HepG2 (cell line): ENCODE results near the gene APBB2. TPM values are rescaled to one million over a fixed set of nuclear protein-coding genes. Genes with fewer than 3 reads are reported as not detected.

Experiments used
- ERF ChIP-seq: IDR thresholded peaks from 2 replicates; pipeline ENCODE4 v1.6.1; 2018; ENCODE audit warnings: missing biosample characterization, missing genetic modification reagents
- HNRNPLL ChIP-seq: fragments of 200-400 bp; formaldehyde crosslinking; IDR thresholded peaks from 2 replicates; pipeline ENCODE4 v1.6.1; 2017; ENCODE audit warnings: mild to moderate bottlenecking, low read depth, low read length; ENCODE audit not compliant: poor library complexity, severe bottlenecking
- MYC ChIP-seq: sonication (generic); formaldehyde crosslinking; IDR thresholded peaks from 2 replicates; pipeline ENCODE4 v1.9.0; 2021; ENCODE audit warnings: missing genetic modification reagents, borderline replicate concordance
- NCOA5 ChIP-seq: sonication (generic); formaldehyde crosslinking; IDR thresholded peaks from 2 replicates; pipeline ENCODE4 v1.4.0; 2020; ENCODE audit warnings: missing genetic modification reagents
- NR2C2 ChIP-seq: sonication (generic); formaldehyde crosslinking; IDR thresholded peaks from 2 replicates; pipeline ENCODE4 v1.4.0; 2020; ENCODE audit warnings: missing genetic modification reagents, mild to moderate bottlenecking, moderate library complexity, borderline replicate concordance
- NR2F1 ChIP-seq, 2 experiments: fragments of 450-650 bp in 1 of 2; formaldehyde crosslinking in 1 of 2; IDR thresholded peaks; 2 replicates each; pipeline versions ENCODE4 v1.5.0 to v1.6.1; 2016 to 2020; ENCODE audit warnings: mild to moderate bottlenecking in 1 of 2, missing compliant biosample characterization in 1 of 2, missing genetic modification reagents in 1 of 2, moderate library complexity in 1 of 2
- ONECUT2 ChIP-seq: sonication (generic); formaldehyde crosslinking; IDR thresholded peaks from 2 replicates; pipeline ENCODE4 v1.4.0; 2020; ENCODE audit warnings: missing genetic modification reagents
- PAF1 ChIP-seq: IDR thresholded peaks from 2 replicates; pipeline ENCODE4 v1.6.1; 2016; ENCODE audit warnings: missing genetic modification reagents, missing compliant biosample characterization
- PLRG1 ChIP-seq: fragments of 450-650 bp; conservative IDR thresholded peaks from 2 replicates; pipeline ENCODE4 v1.6.1; 2016
- SNAI1 ChIP-seq: sonication (generic); formaldehyde crosslinking; IDR thresholded peaks from 2 replicates; pipeline ENCODE4 v1.5.0; 2020; ENCODE audit warnings: mild to moderate bottlenecking, missing genetic modification reagents, borderline replicate concordance
- THYN1 ChIP-seq: sonication (generic); formaldehyde crosslinking; IDR thresholded peaks from 2 replicates; pipeline ENCODE4 v1.8.1; 2023; ENCODE audit warnings: low read depth, mild to moderate bottlenecking, moderate library complexity, missing genetic modification reagents, borderline replicate concordance
- ZBTB7B ChIP-seq: sonication (generic); formaldehyde crosslinking; IDR thresholded peaks from 2 replicates; pipeline ENCODE4 v1.4.0; 2020; ENCODE audit warnings: missing genetic modification reagents
- ZFP62 ChIP-seq: sonication (generic); formaldehyde crosslinking; IDR thresholded peaks from 2 replicates; pipeline ENCODE4 v1.4.0; 2020; ENCODE audit warnings: missing genetic modification reagents
- ZNF251 ChIP-seq: sonication (generic); formaldehyde crosslinking; IDR thresholded peaks from 2 replicates; pipeline ENCODE4 v1.9.0; 2021; ENCODE audit warnings: mild to moderate bottlenecking, missing genetic modification reagents
- ZNF3 ChIP-seq: IDR thresholded peaks from 2 replicates; pipeline ENCODE4 v1.7.0; 2017; ENCODE audit warnings: inconsistent platforms
- ZNF709 ChIP-seq: sonication (generic); formaldehyde crosslinking; IDR thresholded peaks from 2 replicates; pipeline ENCODE4 v1.5.0; 2020; ENCODE audit warnings: mild to moderate bottlenecking, missing genetic modification reagents
- polyA plus RNA-seq, 8 experiments: library from polyadenylated mRNA; depleted of rRNA in 3 of 8; stranded (reverse) in 7 of 8; unstranded in 1 of 8; fragments of >200 nt; fragmentation: Illumina TruSeq in 4 of 8; extraction: Trizol in 4 of 8; gene quantifications; 2 replicates each; pipeline versions ENCODE4 v1.2.1 to v1.2.3, GENCODE V29; 2011 to 2016; ENCODE audit warnings: low read depth in 4 of 8, missing spikeins in 1 of 8, mixed read lengths in 1 of 8; ENCODE audit not compliant: insufficient read depth in 1 of 8
- total RNA-seq, 5 experiments: library from RNA; depleted of rRNA; stranded (reverse); fragments of >200 nt; fragmentation: Illumina TruSeq; extraction: Trizol; gene quantifications; 2 replicates each; pipeline ENCODE4 v1.2.3, GENCODE V29; 2016; ENCODE audit warnings: low read depth in 1 of 5
- TF ChIP-seq, protein P1 (sequence below): sonication (generic); formaldehyde crosslinking; IDR thresholded peaks from 2 replicates; pipeline ENCODE4 v1.4.0; 2020; ENCODE audit warnings: mild to moderate bottlenecking, missing genetic modification reagents
- TF ChIP-seq, protein P2 (sequence below): sonication (generic); formaldehyde crosslinking; IDR thresholded peaks from 2 replicates; pipeline ENCODE4 v1.4.0; 2020; ENCODE audit warnings: mild to moderate bottlenecking, missing genetic modification reagents
- TF ChIP-seq, protein P3 (sequence below): sonication (generic); formaldehyde crosslinking; conservative IDR thresholded peaks from 2 replicates; pipeline ENCODE4 v1.8.0; 2022; ENCODE audit warnings: mild to moderate bottlenecking, moderate library complexity, missing genetic modification reagents

APBB2 gene
- total and polyA plus RNA-seq, 2 of the 13 experiments (the other 11 are each of a cell fraction or from before 2014, with no cell fraction given), result 11.7 to 17.0 TPM

DNA sequence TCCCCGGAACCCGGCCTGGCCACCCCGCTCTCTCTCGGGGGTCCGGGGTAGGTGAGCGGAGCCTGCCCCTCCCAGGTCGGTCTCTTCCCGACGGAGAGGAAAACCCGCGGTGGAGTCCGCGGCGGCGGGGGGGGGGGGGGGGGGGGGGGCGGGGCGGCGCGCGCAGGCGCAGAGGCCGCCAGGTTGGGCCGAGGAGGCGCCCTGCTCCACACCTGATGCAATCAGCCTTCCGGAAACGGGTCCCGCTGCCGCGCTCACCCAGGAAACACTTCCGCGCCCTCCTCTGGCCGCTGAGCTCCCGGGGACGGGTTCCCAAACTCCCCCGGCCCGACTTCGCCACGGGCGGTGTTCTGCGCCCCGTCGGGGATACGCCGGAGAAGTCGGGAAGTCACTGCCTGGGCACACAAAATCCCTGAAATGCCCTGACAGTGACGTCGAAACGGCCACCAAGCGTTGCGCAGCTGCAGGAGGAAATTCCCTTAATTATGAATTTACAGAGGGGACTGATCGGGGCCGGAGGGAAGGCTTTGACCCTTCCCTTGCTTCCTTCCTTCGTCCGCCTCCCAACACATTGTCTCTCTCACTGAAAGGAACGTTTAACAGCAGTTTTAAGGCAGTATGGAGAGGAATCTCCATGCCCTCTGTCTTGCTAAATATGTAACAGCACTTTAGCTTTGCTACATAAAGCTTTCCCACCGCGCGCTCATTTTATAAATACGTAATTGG lies 2.1 kb upstream of the APBB2 start (continued):
- TF ChIP-seq, protein P1, sequence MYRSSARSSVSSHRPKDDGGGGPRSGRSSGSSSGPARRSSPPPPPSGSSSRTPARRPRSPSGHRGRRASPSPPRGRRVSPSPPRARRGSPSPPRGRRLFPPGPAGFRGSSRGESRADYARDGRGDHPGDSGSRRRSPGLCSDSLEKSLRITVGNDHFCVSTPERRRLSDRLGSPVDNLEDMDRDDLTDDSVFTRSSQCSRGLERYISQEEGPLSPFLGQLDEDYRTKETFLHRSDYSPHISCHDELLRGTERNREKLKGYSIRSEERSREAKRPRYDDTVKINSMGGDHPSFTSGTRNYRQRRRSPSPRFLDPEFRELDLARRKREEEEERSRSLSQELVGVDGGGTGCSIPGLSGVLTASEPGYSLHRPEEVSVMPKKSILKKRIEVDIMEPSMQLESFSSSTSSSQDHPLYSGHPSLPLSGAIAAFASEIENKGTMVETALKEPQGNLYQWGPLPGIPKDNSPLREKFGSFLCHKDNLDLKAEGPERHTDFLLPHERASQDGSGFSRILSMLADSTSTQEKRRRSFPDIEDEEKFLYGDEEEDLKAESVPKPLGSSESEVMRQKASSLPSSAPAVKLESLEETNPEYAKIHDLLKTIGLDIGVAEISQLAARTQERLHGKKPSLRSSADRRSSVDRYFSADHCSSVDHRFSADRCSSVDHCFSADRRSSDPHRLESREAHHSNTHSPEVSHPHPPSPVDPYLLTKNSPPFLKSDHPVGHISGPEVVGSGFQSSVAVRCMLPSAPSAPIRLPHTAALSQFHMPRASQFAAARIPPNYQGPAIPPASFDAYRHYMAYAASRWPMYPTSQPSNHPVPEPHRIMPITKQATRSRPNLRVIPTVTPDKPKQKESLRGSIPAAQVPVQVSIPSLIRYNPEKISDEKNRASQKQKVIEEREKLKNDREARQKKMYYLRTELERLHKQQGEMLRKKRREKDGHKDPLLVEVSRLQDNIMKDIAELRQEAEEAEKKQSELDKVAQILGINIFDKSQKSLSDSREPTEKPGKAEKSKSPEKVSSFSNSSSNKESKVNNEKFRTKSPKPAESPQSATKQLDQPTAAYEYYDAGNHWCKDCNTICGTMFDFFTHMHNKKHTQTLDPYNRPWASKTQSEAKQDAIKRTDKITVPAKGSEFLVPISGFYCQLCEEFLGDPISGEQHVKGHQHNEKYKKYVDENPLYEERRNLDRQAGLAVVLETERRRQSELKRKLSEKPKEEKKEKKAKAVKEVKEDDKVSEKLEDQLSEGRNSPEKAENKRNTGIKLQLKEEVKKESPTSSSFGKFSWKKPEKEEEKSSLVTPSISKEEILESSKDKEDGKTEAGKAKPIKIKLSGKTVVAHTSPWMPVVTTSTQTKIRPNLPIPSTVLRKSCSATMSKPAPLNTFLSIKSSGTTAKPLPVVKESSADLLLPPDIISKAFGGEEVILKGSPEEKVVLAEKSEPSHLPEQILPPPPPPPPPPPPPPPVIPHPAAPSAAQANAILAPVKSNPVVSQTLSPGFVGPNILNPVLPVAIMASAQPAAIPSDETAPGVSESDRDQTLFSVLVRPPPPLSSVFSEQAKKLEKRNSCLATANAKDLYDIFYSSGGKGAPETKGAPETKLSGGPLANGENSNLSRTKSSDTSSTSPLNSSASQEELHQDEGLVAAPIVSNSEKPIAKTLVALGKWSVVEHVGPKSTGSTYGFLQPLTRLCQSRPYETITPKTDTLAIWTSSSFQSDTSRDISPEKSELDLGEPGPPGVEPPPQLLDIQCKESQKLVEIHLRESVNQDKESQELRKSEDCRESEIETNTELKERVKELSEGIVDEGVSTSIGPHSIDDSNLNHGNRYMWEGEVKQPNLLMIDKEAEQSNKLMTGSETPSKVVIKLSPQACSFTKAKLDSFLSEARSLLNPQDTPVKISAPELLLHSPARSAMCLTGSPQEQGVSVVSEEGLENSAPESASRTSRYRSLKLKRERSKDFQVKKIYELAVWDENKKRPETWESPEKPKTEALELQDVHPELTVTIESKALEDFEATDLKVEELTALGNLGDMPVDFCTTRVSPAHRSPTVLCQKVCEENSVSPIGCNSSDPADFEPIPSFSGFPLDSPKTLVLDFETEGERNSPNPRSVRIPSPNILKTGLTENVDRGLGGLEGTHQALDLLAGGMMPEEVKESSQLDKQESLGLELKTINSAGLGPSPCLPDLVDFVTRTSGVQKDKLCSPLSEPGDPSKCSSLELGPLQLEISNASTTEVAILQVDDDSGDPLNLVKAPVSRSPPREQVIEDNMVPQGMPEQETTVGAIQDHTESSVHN (CRISPR knock-in tag), result no peak
- TF ChIP-seq ZNF251 (CRISPR knock-in tag), result no peak
- peak; percentile 79 for TF ChIP-seq ERF (CRISPR knock-in tag)
- no peak for TF ChIP-seq ZFP62 (CRISPR knock-in tag)
- no peak for TF ChIP-seq SNAI1 (CRISPR knock-in tag)
- TF ChIP-seq ONECUT2 (CRISPR knock-in tag), result no peak
- TF ChIP-seq THYN1 (CRISPR knock-in tag), result no peak
- no peak for TF ChIP-seq NR2F1 (CRISPR knock-in tag; IDR thresholded peaks at IDR 0.05)
- TF ChIP-seq, protein P2, sequence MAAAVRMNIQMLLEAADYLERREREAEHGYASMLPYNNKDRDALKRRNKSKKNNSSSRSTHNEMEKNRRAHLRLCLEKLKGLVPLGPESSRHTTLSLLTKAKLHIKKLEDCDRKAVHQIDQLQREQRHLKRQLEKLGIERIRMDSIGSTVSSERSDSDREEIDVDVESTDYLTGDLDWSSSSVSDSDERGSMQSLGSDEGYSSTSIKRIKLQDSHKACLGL (CRISPR knock-in tag), result peak; percentile 72; the same call in 1 of the 2 replicates
- TF ChIP-seq ZBTB7B (CRISPR knock-in tag), result no peak
- peak; percentile 70 for TF ChIP-seq HNRNPLL
- peak; percentile 96 for TF ChIP-seq NR2C2 (CRISPR knock-in tag)
- TF ChIP-seq PLRG1, result no peak
- TF ChIP-seq, protein P3, sequence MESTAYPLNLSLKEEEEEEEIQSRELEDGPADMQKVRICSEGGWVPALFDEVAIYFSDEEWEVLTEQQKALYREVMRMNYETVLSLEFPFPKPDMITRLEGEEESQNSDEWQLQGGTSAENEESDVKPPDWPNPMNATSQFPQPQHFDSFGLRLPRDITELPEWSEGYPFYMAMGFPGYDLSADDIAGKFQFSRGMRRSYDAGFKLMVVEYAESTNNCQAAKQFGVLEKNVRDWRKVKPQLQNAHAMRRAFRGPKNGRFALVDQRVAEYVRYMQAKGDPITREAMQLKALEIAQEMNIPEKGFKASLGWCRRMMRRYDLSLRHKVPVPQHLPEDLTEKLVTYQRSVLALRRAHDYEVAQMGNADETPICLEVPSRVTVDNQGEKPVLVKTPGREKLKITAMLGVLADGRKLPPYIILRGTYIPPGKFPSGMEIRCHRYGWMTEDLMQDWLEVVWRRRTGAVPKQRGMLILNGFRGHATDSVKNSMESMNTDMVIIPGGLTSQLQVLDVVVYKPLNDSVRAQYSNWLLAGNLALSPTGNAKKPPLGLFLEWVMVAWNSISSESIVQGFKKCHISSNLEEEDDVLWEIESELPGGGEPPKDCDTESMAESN (CRISPR knock-in tag), result peak; percentile 66; the same call in 1 of the 2 replicates
- no peak for TF ChIP-seq PAF1 (CRISPR knock-in tag)
- peak; percentile 59; the same call in 1 of the 2 replicates for TF ChIP-seq ZNF709 (CRISPR knock-in tag)
- TF ChIP-seq ZNF3 (CRISPR knock-in tag), result 0 out of 2 replicates have a peak, but pooled peaks have one; percentile 9
- TF ChIP-seq MYC (CRISPR knock-in tag), result peak; percentile 79
- no peak for TF ChIP-seq NCOA5
